ENCODE measurements around the gene MAPKAPK3. TPM values are rescaled to one million over a fixed set of nuclear protein-coding genes. Genes with fewer than 3 reads are reported as not detected.

MAPKAPK3 gene
- total and polyA plus RNA-seq, 2 of the 4 experiments (the other 2 are of a cell fraction): 38.3 to 57.2 TPM

GRCh38 chr3:50584391-50584790 lies 32.6 kb upstream of the MAPKAPK3 start:
- H3K27me3 ChIP-seq (ENCODE audit: control insufficient read depth, insufficient read depth, low read length): no peaks in the 10 kb centered on the region
- no peak overlapping the region for H3K27ac ChIP-seq (ENCODE audit: insufficient read depth, low read length)
- H2BK5ac ChIP-seq (ENCODE audit: low read depth, low read length, poor library complexity, severe bottlenecking): no peak overlapping the region
- no peaks in the 10 kb centered on the region for H3K4me1 ChIP-seq (ENCODE audit: control insufficient read depth, insufficient read depth, low read length)
- intact Hi-C loops (cut with micrococcal nuclease): no loop called here
- no peak overlapping the region for H2BK120ac ChIP-seq (ENCODE audit: low read depth, low read length)
- TF ChIP-seq MAZ (IDR thresholded peaks at IDR 0.05; ENCODE audit: borderline replicate concordance, low read depth, low read length) (no peak), BHLHE40 (IDR thresholded peaks at IDR 0.05; ENCODE audit: low read depth, low read length) (no peak), MAFK (IDR thresholded peaks at IDR 0.05; ENCODE audit: low read depth, low read length) (no peak), POLR2A (IDR thresholded peaks at IDR 0.05; ENCODE audit: low read depth, low read length) (no peak), CEBPB (IDR thresholded peaks at IDR 0.05; ENCODE audit: low read depth, low read length) (peak; percentile 42; the same call in 1 of the 2 replicates)
- ChIA-PET CTCF (no interaction called here), POLR2A (ENCODE audit: unreplicated experiment) (no interaction called here)
- no peak overlapping the region for H2BK20ac ChIP-seq (ENCODE audit: low read depth, low read length)
- no peaks in the 10 kb centered on the region for H3K9me1 ChIP-seq (ENCODE audit: insufficient read depth, low read length)
- dilution Hi-C loops (cut with HindIII; ENCODE audit: low sequenced_read_pairs, unreplicated experiment): no loop called here
- DNase-seq (no peak), ATAC-seq (ENCODE audit: low read depth) (no peak)
- no peak overlapping the region for H3K23ac ChIP-seq (ENCODE audit: low read depth, low read length)
- H4K8ac ChIP-seq (ENCODE audit: low read depth in 2 of 2, low read length in 2 of 2): no peak overlapping the region
- peaks cover 26% of the 10 kb centered on the region; the same call in 1 of the 2 replicates for H3K36me3 ChIP-seq (ENCODE audit: control insufficient read depth, insufficient read depth, low read length)
- H4K20me1 ChIP-seq (ENCODE audit: insufficient read depth, low read length): no peaks in the 10 kb centered on the region
- H2AK5ac ChIP-seq (ENCODE audit: low read depth, low read length): no peak overlapping the region
- H3K14ac ChIP-seq (replicated peaks; ENCODE audit: low read depth, low read length): no peak overlapping the region
- H3K9ac ChIP-seq (ENCODE audit: low read depth, low read length): no peak overlapping the region
- no peak overlapping the region for H2BK15ac ChIP-seq (ENCODE audit: low read depth, low read length)
- no peak overlapping the region for H2AFZ ChIP-seq (replicated peaks; ENCODE audit: low read length, poor library complexity)
- no peaks in the 10 kb centered on the region for H3K79me1 ChIP-seq (ENCODE audit: low read depth in 1 of 2, low read length in 2 of 2)
- in situ Hi-C loops (cut with MboI; ENCODE audit: low sequenced_read_pairs): no loop called here
- H3K4ac ChIP-seq (ENCODE audit: low read depth, low read length): no peak overlapping the region
- no peak overlapping the region for H4K5ac ChIP-seq (ENCODE audit: low read depth, low read length)
- BruUV-seq (replicated peaks): no TSS peak
- H3K4me3 ChIP-seq (ENCODE audit: insufficient read depth, low read depth, low read length): no peak overlapping the region
- H3K4me2 ChIP-seq (ENCODE audit: low read depth, low read length): no peak overlapping the region
- no peak overlapping the region for H4K91ac ChIP-seq (ENCODE audit: insufficient read depth, low read depth, low read length)
- 100% methylated on average over 1 of the region's 2 CpGs; no CpG with 5 or more reads in 1 of the 2 experiments for WGBS, 2 experiments (ENCODE audit: extremely low coverage in 2 of 2, insufficient read length in 1 of 2)
- no peaks in the 10 kb centered on the region for H3K9me3 ChIP-seq (ENCODE audit: control insufficient read depth, insufficient read depth, low read length)
- H3K56ac ChIP-seq (ENCODE audit: extremely low read depth, insufficient read depth, low read length): no peak overlapping the region
- H2AK9ac ChIP-seq (replicated peaks; ENCODE audit: low read depth, low read length, poor library complexity): no peak overlapping the region
- no peak overlapping the region for H3K18ac ChIP-seq (ENCODE audit: low read depth, low read length)

All from IMR-90 (cell line).